Endothelial cell of umbilical vein (primary cell): ENCODE results near the gene TMEM59L.

Experiments
- CTCF ChIP-seq, 2 donors: IDR thresholded peaks; 1 replicate in 1 of 2; 2 replicates in 1 of 2; pipeline ENCODE4 v1.5.1; 2011; ENCODE audit warnings: low read length in 2 of 2, mild to moderate bottlenecking in 2 of 2, moderate library complexity in 2 of 2, control low read depth in 1 of 2, inconsistent platforms in 1 of 2, low read depth in 1 of 2; ENCODE audit not compliant: insufficient read depth in 1 of 2; ENCODE audit errors: extremely low read depth in 1 of 2
- EZH2 ChIP-seq: IDR thresholded peaks from 2 replicates; pipeline ENCODE4 v1.6.1; 2012; ENCODE audit warnings: borderline replicate concordance, low read depth, mild to moderate bottlenecking, moderate library complexity, low read length, inconsistent platforms; ENCODE audit not compliant: severe bottlenecking
- GATA2 ChIP-seq: IDR thresholded peaks from 2 replicates; pipeline ENCODE4 v1.7.0; 2011; ENCODE audit warnings: low read depth, mild to moderate bottlenecking, moderate library complexity, mixed read lengths, low read length; ENCODE audit not compliant: insufficient read length, insufficient read depth
- POLR2A ChIP-seq: IDR thresholded peaks from 2 replicates; pipeline ENCODE4 v1.6.1; 2012; ENCODE audit warnings: low read depth, mild to moderate bottlenecking, control low read depth, low read length
- POLR2AphosphoS5 ChIP-seq: IDR thresholded peaks from 2 replicates; pipeline ENCODE4 v1.6.1; 2012; ENCODE audit warnings: low read depth, mild to moderate bottlenecking, control low read depth, low read length, moderate library complexity; ENCODE audit not compliant: insufficient read depth

GRCh38 chr19:18590273-18591272 lies 22.1 kb upstream of the TMEM59L start:
- peak; percentile 4 to 17 for TF ChIP-seq CTCF (IDR thresholded peaks at IDR 0.05; ENCODE audit: extremely low read depth in 1 of 2, insufficient read depth in 1 of 2, low read depth in 1 of 2, low read length in 2 of 2)
- no peak for TF ChIP-seq POLR2A
- TF ChIP-seq POLR2AphosphoS5, result no peak
- TF ChIP-seq EZH2, result no peak
- TF ChIP-seq GATA2, result no peak
